SK-N-SH treated with all-trans-retinoic acid at 6 μM for 48 hours (cell line): ENCODE results near the gene DLK1.

Experiments used
- ATAC-seq: fragments of 200-7000 bp; cut with Tn5 transposase; 3 replicates; pipeline ENCODE4 v1.9.1; 2020; ENCODE audit warnings: mild to moderate bottlenecking, moderate library complexity
- ARNTL ChIP-seq: fragments of 450-650 bp; formaldehyde crosslinking; IDR thresholded peaks from 2 replicates; pipeline ENCODE4 v1.5.0; 2020; ENCODE audit warnings: low read depth, mild to moderate bottlenecking, moderate library complexity, borderline replicate concordance
- BACH2 ChIP-seq: fragments of 250-450 bp; sonication (Bioruptor Pico); IDR thresholded peaks from 2 replicates; pipeline ENCODE4 v1.9.0; 2021; ENCODE audit warnings: mild to moderate bottlenecking, borderline replicate concordance
- CREB5 ChIP-seq: fragments of 250-450 bp; sonication (Bioruptor Pico); IDR thresholded peaks from 2 replicates; pipeline ENCODE4 v1.5.1; 2020; ENCODE audit warnings: low read depth, mild to moderate bottlenecking, moderate library complexity
- CSDC2 ChIP-seq: fragments of 250-450 bp; sonication (Bioruptor Pico); IDR thresholded peaks from 2 replicates; pipeline ENCODE4 v1.5.0; 2020; ENCODE audit warnings: mild to moderate bottlenecking, moderate library complexity
- CSRNP3 ChIP-seq: fragments of 250-450 bp; sonication (Bioruptor Pico); IDR thresholded peaks from 2 replicates; pipeline ENCODE4 v1.5.1; 2021; ENCODE audit warnings: mild to moderate bottlenecking, moderate library complexity
- ESRRG ChIP-seq: fragments of 250-450 bp; sonication (Bioruptor Pico); IDR thresholded peaks from 2 replicates; pipeline ENCODE4 v1.6.1; 2021; ENCODE audit warnings: mild to moderate bottlenecking
- GLIS3 ChIP-seq: fragments of 250-450 bp; sonication (Bioruptor Pico); IDR thresholded peaks from 2 replicates; pipeline ENCODE4 v1.5.0; 2020; ENCODE audit warnings: mild to moderate bottlenecking, moderate library complexity
- ISL1 ChIP-seq: fragments of 250-450 bp; sonication (Bioruptor Pico); IDR thresholded peaks from 2 replicates; pipeline ENCODE4 v2.1.2; 2022; ENCODE audit warnings: mild to moderate bottlenecking, moderate library complexity
- OSR1 ChIP-seq: fragments of 250-450 bp; sonication (Bioruptor Pico); IDR thresholded peaks from 2 replicates; pipeline ENCODE4 v1.8.0; 2022; ENCODE audit warnings: moderate library complexity, mild to moderate bottlenecking, inconsistent platforms
- PATZ1 ChIP-seq: fragments of 250-450 bp; sonication (Bioruptor Pico); IDR thresholded peaks from 2 replicates; pipeline ENCODE4 v1.8.0; 2020; ENCODE audit warnings: mild to moderate bottlenecking, moderate library complexity, borderline replicate concordance
- POU6F1 ChIP-seq: fragments of 250-450 bp; sonication (Bioruptor Pico); IDR thresholded peaks from 2 replicates; pipeline ENCODE4 v1.8.0; 2021; ENCODE audit warnings: low read depth, mild to moderate bottlenecking, moderate library complexity, borderline replicate concordance
- PPARA ChIP-seq: fragments of 250-450 bp; sonication (Bioruptor Pico); IDR thresholded peaks from 2 replicates; pipeline ENCODE4 v1.5.0; 2020; ENCODE audit warnings: mild to moderate bottlenecking, borderline replicate concordance
- RARB ChIP-seq: fragments of 250-450 bp; sonication (Bioruptor Pico); IDR thresholded peaks from 2 replicates; pipeline ENCODE4 v1.8.0; 2021; ENCODE audit warnings: mild to moderate bottlenecking, moderate library complexity
- SNAI2 ChIP-seq: fragments of 250-450 bp; sonication (Bioruptor Pico); IDR thresholded peaks from 2 replicates; pipeline ENCODE4 v1.5.0; 2020; ENCODE audit warnings: mild to moderate bottlenecking, moderate library complexity
- TCF4 ChIP-seq: fragments of 250-450 bp; sonication (Bioruptor Pico); IDR thresholded peaks from 2 replicates; pipeline ENCODE4 v1.8.0; 2021; ENCODE audit warnings: mild to moderate bottlenecking, moderate library complexity, borderline replicate concordance
- TOX ChIP-seq: fragments of 250-450 bp; sonication (Bioruptor Pico); IDR thresholded peaks from 2 replicates; pipeline ENCODE4 v1.8.0; 2021; ENCODE audit warnings: mild to moderate bottlenecking, moderate library complexity, borderline replicate concordance
- ZC3H10 ChIP-seq: fragments of 250-450 bp; sonication (Bioruptor Pico); IDR thresholded peaks from 2 replicates; pipeline ENCODE4 v1.5.1; 2021; ENCODE audit warnings: mild to moderate bottlenecking, moderate library complexity
- ZFP3 ChIP-seq: fragments of 250-450 bp; sonication (Bioruptor Pico); IDR thresholded peaks from 2 replicates; pipeline ENCODE4 v1.5.0; 2020; ENCODE audit warnings: mild to moderate bottlenecking, moderate library complexity
- ZFP30 ChIP-seq: fragments of 450-650 bp; formaldehyde crosslinking; IDR thresholded peaks from 2 replicates; pipeline ENCODE4 v1.5.0; 2022; ENCODE audit warnings: mild to moderate bottlenecking, moderate library complexity
- ZNF565 ChIP-seq: fragments of 450-650 bp; formaldehyde crosslinking; conservative IDR thresholded peaks from 2 replicates; pipeline ENCODE4 v1.5.0; 2020; ENCODE audit warnings: low read depth, mild to moderate bottlenecking, moderate library complexity
- ZNF70 ChIP-seq: fragments of 450-650 bp; formaldehyde crosslinking; IDR thresholded peaks from 2 replicates; pipeline ENCODE4 v1.5.0; 2020; ENCODE audit warnings: mild to moderate bottlenecking, moderate library complexity
- ZNF8 ChIP-seq: fragments of 450-650 bp; formaldehyde crosslinking; IDR thresholded peaks from 2 replicates; pipeline ENCODE4 v1.5.0; 2020; ENCODE audit warnings: mild to moderate bottlenecking, moderate library complexity

Gene DLK1

GRCh38 chr14:100693877-100694578, 32.7 kb upstream of the DLK1 start:
- no peak for ATAC-seq
- TF ChIP-seq GLIS3 (CRISPR knock-in tag) (no peak), PPARA (CRISPR knock-in tag) (no peak), ZNF70 (CRISPR knock-in tag) (no peak), ZNF565 (CRISPR knock-in tag) (no peak), TOX (CRISPR knock-in tag) (no peak), SNAI2 (CRISPR knock-in tag) (no peak), ISL1 (CRISPR knock-in tag) (no peak), ZC3H10 (CRISPR knock-in tag) (no peak), ZNF8 (CRISPR knock-in tag) (no peak)
- TF ChIP-seq, all 23 proteins: peak for 0

- ATAC-seq: no peak
- TF ChIP-seq ISL1 (CRISPR knock-in tag): no peak
- no peak for TF ChIP-seq POU6F1 (CRISPR knock-in tag)
- TF ChIP-seq ESRRG (CRISPR knock-in tag): no peak
- no peak for TF ChIP-seq ZC3H10 (CRISPR knock-in tag)
- no peak for TF ChIP-seq ZNF70 (CRISPR knock-in tag)
- no peak for TF ChIP-seq ZFP30 (CRISPR knock-in tag)
- TF ChIP-seq BACH2 (CRISPR knock-in tag): no peak
- TF ChIP-seq SNAI2 (CRISPR knock-in tag): no peak
- no peak for TF ChIP-seq TCF4 (CRISPR knock-in tag)
- no peak for TF ChIP-seq PATZ1 (CRISPR knock-in tag)
- TF ChIP-seq, all 23 proteins: peak for 0
Observed at GRCh38 chr14:100694579-100695422, 31.9 kb upstream of the DLK1 start.

GRCh38 chr14:100695423-100695738, 31.3 kb upstream of the DLK1 start:
- TF ChIP-seq OSR1 (CRISPR knock-in tag) (no peak), SNAI2 (CRISPR knock-in tag) (no peak), CSDC2 (CRISPR knock-in tag) (no peak), ZNF565 (CRISPR knock-in tag) (no peak), PPARA (CRISPR knock-in tag) (no peak), ZFP3 (CRISPR knock-in tag) (no peak), ZFP30 (CRISPR knock-in tag) (no peak), ARNTL (CRISPR knock-in tag) (no peak), RARB (no peak), CREB5 (CRISPR knock-in tag) (no peak), CSRNP3 (CRISPR knock-in tag) (no peak), TCF4 (CRISPR knock-in tag) (no peak), PATZ1 (CRISPR knock-in tag) (no peak), ESRRG (CRISPR knock-in tag) (no peak)

More at GRCh38 chr14:100695423-100695738, 31.3 kb upstream of the DLK1 start:
- ATAC-seq: no peak
